WTC11 (cell line): ENCODE results near the gene SLC9A6.

Source experiments
- GABPB1 ChIP-seq: sonication (generic); formaldehyde crosslinking; IDR thresholded peaks from 2 replicates; pipeline ENCODE4 v1.8.1; 2023; ENCODE audit warnings: mild to moderate bottlenecking, missing genetic modification reagents
- HMGA2 ChIP-seq: fragments of 250-450 bp; sonication (Bioruptor Pico); IDR thresholded peaks from 2 replicates; pipeline ENCODE4 v1.4.0; 2021; ENCODE audit warnings: mild to moderate bottlenecking, moderate library complexity
- NFYB ChIP-seq: sonication (generic); formaldehyde crosslinking; conservative IDR thresholded peaks from 2 replicates; pipeline ENCODE4 v1.8.0; 2022; ENCODE audit warnings: low read depth, missing genetic modification reagents
- ZNF219 ChIP-seq: sonication (generic); formaldehyde crosslinking; IDR thresholded peaks from 2 replicates; pipeline ENCODE4 v1.8.0; 2023; ENCODE audit warnings: missing genetic modification reagents, mild to moderate bottlenecking, borderline replicate concordance
- ZNF317 ChIP-seq: sonication (generic); formaldehyde crosslinking; IDR thresholded peaks from 2 replicates; pipeline ENCODE4 v1.8.1; 2023; ENCODE audit warnings: low read depth, mild to moderate bottlenecking, moderate library complexity, missing genetic modification reagents, borderline replicate concordance
- ZNF396 ChIP-seq: fragments of 250-450 bp; sonication (Bioruptor Pico); IDR thresholded peaks from 2 replicates; pipeline ENCODE4 v1.8.0; 2021; ENCODE audit warnings: mild to moderate bottlenecking, moderate library complexity, borderline replicate concordance
- TF ChIP-seq, protein P1 (sequence below): sonication (generic); formaldehyde crosslinking; IDR thresholded peaks from 2 replicates; pipeline ENCODE4 v1.8.1; 2022; ENCODE audit warnings: low read depth, mild to moderate bottlenecking, moderate library complexity, missing genetic modification reagents, borderline replicate concordance
- TF ChIP-seq, protein P2 (sequence below): sonication (generic); formaldehyde crosslinking; IDR thresholded peaks from 2 replicates; pipeline ENCODE4 v1.8.1; 2023; ENCODE audit warnings: mild to moderate bottlenecking, moderate library complexity, missing genetic modification reagents
- TF ChIP-seq, protein P3 (sequence below): sonication (generic); formaldehyde crosslinking; IDR thresholded peaks from 2 replicates; pipeline ENCODE4 v1.8.0; 2022; ENCODE audit warnings: mild to moderate bottlenecking, missing genetic modification reagents
- TF ChIP-seq, protein P4 (sequence below): fragments of 200-600 bp; IDR thresholded peaks from 2 replicates; pipeline ENCODE4 v1.8.0; 2022; ENCODE audit warnings: antibody characterized with exemption
- TF ChIP-seq, protein P5 (sequence below): sonication (generic); formaldehyde crosslinking; IDR thresholded peaks from 2 replicates; pipeline ENCODE4 v1.8.1; 2023; ENCODE audit warnings: mild to moderate bottlenecking, missing genetic modification reagents, borderline replicate concordance
- TF ChIP-seq, protein P6 (sequence below): sonication (generic); formaldehyde crosslinking; IDR thresholded peaks from 2 replicates; pipeline ENCODE4 v1.8.1; 2023; ENCODE audit warnings: mild to moderate bottlenecking, missing genetic modification reagents, moderate library complexity

DNA sequence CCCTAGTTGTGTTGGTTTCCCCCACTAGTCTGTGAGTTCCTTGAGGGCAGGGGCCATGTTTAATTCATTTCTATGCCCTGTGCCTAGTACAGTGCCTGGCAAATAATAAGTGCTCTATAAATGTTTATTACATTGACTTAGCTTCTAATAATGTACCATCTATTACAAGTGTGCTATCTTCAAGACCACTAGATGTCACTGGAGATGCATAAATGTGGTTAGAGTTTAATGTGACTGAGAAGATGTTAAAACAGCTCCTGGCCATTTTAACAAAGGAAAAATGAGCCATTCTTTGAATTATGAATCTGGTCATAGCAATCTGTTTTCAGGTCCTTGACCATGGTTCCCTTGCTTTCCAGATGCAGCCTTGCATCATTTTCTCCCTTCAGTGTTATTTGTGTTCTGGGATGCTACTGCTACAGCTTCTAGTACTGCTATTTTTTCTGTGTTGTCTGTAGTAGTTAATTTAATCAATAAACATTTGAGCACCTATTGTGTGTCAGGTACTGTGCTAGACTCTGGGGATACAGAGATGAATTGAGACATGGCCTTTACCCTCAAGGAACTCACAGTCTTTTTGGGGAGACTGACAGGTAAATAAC, 43.2 kb downstream of the SLC9A6 start:
- no peak for TF ChIP-seq ZNF396 (CRISPR knock-in tag)
- TF ChIP-seq, protein P1, sequence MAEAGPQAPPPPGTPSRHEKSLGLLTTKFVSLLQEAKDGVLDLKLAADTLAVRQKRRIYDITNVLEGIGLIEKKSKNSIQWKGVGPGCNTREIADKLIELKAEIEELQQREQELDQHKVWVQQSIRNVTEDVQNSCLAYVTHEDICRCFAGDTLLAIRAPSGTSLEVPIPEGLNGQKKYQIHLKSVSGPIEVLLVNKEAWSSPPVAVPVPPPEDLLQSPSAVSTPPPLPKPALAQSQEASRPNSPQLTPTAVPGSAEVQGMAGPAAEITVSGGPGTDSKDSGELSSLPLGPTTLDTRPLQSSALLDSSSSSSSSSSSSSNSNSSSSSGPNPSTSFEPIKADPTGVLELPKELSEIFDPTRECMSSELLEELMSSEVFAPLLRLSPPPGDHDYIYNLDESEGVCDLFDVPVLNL, result no peak
- TF ChIP-seq, protein P2, sequence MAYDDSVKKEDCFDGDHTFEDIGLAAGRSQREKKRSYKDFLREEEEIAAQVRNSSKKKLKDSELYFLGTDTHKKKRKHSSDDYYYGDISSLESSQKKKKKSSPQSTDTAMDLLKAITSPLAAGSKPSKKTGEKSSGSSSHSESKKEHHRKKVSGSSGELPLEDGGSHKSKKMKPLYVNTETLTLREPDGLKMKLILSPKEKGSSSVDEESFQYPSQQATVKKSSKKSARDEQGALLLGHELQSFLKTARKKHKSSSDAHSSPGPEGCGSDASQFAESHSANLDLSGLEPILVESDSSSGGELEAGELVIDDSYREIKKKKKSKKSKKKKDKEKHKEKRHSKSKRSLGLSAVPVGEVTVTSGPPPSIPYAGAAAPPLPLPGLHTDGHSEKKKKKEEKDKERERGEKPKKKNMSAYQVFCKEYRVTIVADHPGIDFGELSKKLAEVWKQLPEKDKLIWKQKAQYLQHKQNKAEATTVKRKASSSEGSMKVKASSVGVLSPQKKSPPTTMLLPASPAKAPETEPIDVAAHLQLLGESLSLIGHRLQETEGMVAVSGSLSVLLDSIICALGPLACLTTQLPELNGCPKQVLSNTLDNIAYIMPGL (CRISPR knock-in tag), result no peak
- TF ChIP-seq ZNF317, result no peak
- TF ChIP-seq ZNF219 (CRISPR knock-in tag), result no peak
- TF ChIP-seq, protein P3, sequence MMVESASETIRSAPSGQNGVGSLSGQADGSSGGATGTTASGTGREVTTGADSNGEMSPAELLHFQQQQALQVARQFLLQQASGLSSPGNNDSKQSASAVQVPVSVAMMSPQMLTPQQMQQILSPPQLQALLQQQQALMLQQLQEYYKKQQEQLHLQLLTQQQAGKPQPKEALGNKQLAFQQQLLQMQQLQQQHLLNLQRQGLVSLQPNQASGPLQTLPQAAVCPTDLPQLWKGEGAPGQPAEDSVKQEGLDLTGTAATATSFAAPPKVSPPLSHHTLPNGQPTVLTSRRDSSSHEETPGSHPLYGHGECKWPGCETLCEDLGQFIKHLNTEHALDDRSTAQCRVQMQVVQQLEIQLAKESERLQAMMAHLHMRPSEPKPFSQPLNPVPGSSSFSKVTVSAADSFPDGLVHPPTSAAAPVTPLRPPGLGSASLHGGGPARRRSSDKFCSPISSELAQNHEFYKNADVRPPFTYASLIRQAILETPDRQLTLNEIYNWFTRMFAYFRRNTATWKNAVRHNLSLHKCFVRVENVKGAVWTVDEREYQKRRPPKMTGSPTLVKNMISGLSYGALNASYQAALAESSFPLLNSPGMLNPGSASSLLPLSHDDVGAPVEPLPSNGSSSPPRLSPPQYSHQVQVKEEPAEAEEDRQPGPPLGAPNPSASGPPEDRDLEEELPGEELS (CRISPR knock-in tag), result no peak
- TF ChIP-seq, protein P4, sequence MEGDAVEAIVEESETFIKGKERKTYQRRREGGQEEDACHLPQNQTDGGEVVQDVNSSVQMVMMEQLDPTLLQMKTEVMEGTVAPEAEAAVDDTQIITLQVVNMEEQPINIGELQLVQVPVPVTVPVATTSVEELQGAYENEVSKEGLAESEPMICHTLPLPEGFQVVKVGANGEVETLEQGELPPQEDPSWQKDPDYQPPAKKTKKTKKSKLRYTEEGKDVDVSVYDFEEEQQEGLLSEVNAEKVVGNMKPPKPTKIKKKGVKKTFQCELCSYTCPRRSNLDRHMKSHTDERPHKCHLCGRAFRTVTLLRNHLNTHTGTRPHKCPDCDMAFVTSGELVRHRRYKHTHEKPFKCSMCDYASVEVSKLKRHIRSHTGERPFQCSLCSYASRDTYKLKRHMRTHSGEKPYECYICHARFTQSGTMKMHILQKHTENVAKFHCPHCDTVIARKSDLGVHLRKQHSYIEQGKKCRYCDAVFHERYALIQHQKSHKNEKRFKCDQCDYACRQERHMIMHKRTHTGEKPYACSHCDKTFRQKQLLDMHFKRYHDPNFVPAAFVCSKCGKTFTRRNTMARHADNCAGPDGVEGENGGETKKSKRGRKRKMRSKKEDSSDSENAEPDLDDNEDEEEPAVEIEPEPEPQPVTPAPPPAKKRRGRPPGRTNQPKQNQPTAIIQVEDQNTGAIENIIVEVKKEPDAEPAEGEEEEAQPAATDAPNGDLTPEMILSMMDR, result no peak
- TF ChIP-seq, protein P5, sequence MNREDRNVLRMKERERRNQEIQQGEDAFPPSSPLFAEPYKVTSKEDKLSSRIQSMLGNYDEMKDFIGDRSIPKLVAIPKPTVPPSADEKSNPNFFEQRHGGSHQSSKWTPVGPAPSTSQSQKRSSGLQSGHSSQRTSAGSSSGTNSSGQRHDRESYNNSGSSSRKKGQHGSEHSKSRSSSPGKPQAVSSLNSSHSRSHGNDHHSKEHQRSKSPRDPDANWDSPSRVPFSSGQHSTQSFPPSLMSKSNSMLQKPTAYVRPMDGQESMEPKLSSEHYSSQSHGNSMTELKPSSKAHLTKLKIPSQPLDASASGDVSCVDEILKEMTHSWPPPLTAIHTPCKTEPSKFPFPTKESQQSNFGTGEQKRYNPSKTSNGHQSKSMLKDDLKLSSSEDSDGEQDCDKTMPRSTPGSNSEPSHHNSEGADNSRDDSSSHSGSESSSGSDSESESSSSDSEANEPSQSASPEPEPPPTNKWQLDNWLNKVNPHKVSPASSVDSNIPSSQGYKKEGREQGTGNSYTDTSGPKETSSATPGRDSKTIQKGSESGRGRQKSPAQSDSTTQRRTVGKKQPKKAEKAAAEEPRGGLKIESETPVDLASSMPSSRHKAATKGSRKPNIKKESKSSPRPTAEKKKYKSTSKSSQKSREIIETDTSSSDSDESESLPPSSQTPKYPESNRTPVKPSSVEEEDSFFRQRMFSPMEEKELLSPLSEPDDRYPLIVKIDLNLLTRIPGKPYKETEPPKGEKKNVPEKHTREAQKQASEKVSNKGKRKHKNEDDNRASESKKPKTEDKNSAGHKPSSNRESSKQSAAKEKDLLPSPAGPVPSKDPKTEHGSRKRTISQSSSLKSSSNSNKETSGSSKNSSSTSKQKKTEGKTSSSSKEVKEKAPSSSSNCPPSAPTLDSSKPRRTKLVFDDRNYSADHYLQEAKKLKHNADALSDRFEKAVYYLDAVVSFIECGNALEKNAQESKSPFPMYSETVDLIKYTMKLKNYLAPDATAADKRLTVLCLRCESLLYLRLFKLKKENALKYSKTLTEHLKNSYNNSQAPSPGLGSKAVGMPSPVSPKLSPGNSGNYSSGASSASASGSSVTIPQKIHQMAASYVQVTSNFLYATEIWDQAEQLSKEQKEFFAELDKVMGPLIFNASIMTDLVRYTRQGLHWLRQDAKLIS (CRISPR knock-in tag), result no peak
- no peak for TF ChIP-seq GABPB1 (CRISPR knock-in tag)
- TF ChIP-seq NFYB (CRISPR knock-in tag), result no peak
- no peak for TF ChIP-seq HMGA2 (CRISPR knock-in tag)
- TF ChIP-seq, protein P6, sequence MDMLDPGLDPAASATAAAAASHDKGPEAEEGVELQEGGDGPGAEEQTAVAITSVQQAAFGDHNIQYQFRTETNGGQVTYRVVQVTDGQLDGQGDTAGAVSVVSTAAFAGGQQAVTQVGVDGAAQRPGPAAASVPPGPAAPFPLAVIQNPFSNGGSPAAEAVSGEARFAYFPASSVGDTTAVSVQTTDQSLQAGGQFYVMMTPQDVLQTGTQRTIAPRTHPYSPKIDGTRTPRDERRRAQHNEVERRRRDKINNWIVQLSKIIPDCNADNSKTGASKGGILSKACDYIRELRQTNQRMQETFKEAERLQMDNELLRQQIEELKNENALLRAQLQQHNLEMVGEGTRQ, result no peak
